GDM1 (cell line): ENCODE results near the gene IGF1R.
A peak's percentile ranks its signal among the peaks of the same experiment; 100 is the strongest.

Experiments used
- DNase-seq: peaks from one replicate; lab custom pipeline; 2025; lab: John Stamatoyannopoulos, UW

Gene IGF1R

GRCh38 chr15:98648654-98649471, 524 bp downstream of the IGF1R start:
- DNase-seq = peak; percentile 32

DNA sequence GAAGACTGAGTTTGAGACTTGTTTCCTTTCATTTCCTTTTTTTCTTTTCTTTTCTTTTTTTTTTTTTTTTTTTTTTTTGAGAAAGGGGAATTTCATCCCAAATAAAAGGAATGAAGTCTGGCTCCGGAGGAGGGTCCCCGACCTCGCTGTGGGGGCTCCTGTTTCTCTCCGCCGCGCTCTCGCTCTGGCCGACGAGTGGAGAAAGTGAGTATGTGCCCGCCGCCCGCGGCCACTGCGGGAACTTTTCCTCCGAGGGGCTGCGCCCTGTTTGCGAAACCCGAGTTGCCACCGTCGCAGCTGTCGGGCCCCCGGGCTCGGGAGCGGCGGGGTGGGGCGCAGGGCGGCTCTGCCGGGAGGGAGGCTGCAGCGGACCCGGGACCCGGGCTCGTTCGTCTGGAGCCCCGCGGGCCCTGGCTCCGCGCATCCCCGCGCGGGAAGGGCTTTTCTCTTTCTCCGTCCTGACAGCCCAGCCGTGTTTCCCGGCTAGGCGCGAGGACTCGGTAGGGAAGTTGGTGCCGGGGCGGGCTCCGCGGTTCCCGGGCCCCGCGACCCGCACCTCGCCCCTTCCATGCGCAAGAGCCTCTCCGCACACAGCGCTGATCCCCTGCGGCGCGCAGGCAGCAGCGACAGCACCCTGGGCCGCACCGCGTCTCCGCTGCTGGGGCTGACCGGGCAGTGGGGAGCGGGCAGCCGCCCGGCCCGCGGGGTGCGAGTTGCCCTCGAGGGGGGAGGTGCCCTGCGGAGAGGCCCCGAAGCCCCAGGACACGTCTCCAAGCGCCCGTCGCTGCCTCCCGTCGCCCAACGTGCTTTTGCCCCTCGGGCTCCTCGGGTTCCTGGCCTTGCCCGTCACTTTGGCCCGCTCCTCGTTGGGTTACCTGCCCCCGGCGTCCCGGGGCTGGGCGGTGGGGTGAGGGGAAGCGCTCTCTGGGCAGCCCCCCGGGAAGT, 1.4 kb downstream of the IGF1R start:
- no peak for DNase-seq

GRCh38 chr15:98650417-98651035, 2.2 kb downstream of the IGF1R start:
- DNase-seq = no peak

GRCh38 chr15:98651036-98651481, 2.7 kb downstream of the IGF1R start:
- no peak for DNase-seq

- no peak for DNase-seq
Observed at GRCh38 chr15:98651581-98652220, 3.4 kb downstream of the IGF1R start.

GRCh38 chr15:98653686-98654085, 5.3 kb downstream of the IGF1R start:
- DNase-seq = no peak

- DNase-seq = no peak
Observed at GRCh38 chr15:98654790-98655360, 6.5 kb downstream of the IGF1R start.

- no peak for DNase-seq
Observed at GRCh38 chr15:98655732-98656131, 7.4 kb downstream of the IGF1R start.

GRCh38 chr15:98657721-98658120, 9.4 kb downstream of the IGF1R start:
- peak; percentile 10 for DNase-seq

- no peak for DNase-seq
Observed at GRCh38 chr15:98658831-98659699, 10.7 kb downstream of the IGF1R start.

GRCh38 chr15:98660055-98660454, 11.7 kb downstream of the IGF1R start:
- no peak for DNase-seq

DNA sequence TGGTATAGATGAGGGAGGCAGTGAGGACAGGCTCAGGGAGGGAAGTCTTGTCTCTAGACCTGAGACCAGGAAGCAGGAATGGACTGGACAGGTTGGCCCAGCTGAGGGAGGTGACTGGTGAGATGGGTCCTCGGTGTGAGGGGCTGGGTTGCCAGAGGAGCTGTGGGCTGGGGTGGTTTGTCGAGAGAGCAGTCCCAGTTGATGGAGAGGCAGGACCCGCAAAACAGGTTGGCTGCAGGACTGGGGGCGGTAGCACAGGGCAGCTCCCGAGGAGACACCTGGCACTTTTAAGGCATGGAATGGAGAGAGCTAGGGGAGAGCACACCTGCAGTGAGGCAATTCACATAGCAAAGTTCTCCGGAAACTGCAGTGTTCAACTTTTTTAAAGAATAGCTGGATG, 14.7 kb downstream of the IGF1R start:
- DNase-seq = no peak

DNA sequence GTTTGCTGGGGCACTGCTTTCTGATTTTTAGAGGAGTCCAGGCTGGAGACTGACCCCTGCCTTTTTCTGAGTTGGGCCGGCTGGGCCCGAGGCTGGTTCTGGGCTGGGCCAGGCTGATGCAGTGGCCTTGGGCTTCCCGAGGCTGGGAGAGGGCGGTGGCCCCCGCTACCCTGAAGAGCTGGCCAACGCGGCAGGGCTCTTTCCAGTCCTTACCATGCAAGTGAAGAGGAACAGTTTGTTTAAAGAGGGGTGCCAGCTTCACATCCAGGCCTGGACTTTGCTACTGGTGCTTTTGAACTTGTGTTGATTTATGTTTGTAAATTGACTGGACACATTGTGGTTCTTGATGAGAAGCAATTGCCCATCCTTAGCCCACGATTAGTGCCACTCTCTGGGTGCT, 15.3 kb downstream of the IGF1R start:
- DNase-seq = no peak

GRCh38 chr15:98666441-98666840, 18.1 kb downstream of the IGF1R start:
- no peak for DNase-seq

DNA sequence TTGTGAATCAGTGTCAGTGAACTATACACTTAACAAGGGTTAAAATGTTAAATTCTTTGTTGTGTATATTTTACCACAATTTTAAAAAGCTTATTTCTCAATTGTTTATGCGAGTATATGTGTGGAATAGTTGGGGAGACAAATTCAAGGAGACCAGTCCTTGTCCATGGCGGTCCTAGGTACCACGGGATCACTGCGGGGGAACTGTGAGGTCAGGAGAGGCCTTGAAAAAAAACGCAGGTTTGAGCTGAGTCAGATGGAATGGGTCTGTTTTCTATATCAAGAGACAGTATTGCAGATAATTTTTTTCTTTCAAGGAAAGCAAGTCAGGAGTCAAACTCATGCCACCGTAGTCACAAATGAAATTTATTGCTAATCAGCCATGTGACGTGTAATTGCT, 18.5 kb downstream of the IGF1R start:
- no peak for DNase-seq

- DNase-seq = no peak
Observed at GRCh38 chr15:98667521-98668179, 19.3 kb downstream of the IGF1R start.

- no peak for DNase-seq
Observed at GRCh38 chr15:98668566-98669308, 20.4 kb downstream of the IGF1R start.

DNA sequence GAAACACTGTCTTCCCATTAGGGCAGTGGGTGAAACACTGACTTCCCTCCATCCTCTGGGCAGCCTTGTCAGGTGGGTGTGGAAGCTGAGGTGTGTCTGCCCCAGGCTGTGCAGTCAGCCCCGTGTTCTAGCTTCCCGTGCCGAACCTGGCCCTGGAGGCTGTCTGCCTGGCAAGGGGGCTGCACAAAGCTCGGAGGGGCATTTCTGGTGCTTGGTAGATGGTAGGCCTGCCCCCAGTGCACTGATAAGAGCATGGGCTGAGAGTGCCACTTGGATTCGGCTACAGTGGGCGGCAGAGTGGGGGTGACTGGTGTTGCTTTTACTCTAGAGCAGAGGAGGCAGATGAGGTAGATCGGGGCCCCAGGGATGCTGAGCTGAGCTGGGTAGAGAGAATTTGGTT, 21.3 kb downstream of the IGF1R start:
- no peak for DNase-seq
